22Rv1 (cell line): ENCODE results near the gene EDEM1.

Experiments used
- H3K27ac ChIP-seq: fragments of 450-650 bp; 2 replicates; pipeline ENCODE4 v1.5.1; 2017
- ZFX ChIP-seq: fragments of 450-650 bp; IDR thresholded peaks from 2 replicates; pipeline ENCODE4 v1.6.1; 2017; ENCODE audit warnings: antibody characterized with exemption, borderline replicate concordance
- TF ChIP-seq, protein P1 (sequence below): fragments of 450-650 bp; IDR thresholded peaks from 2 replicates; pipeline ENCODE4 v1.5.1; 2017; ENCODE audit warnings: mild to moderate bottlenecking

Gene EDEM1

GRCh38 chr3:5187156-5187919, at the start of gene EDEM1:
TSS of gene EDEM1 (plus strand) at chr3:5187707. CDS start at chr3:5187806, 99 bp downstream.
- no peak for TF ChIP-seq ZFX
- TF ChIP-seq, protein P1, sequence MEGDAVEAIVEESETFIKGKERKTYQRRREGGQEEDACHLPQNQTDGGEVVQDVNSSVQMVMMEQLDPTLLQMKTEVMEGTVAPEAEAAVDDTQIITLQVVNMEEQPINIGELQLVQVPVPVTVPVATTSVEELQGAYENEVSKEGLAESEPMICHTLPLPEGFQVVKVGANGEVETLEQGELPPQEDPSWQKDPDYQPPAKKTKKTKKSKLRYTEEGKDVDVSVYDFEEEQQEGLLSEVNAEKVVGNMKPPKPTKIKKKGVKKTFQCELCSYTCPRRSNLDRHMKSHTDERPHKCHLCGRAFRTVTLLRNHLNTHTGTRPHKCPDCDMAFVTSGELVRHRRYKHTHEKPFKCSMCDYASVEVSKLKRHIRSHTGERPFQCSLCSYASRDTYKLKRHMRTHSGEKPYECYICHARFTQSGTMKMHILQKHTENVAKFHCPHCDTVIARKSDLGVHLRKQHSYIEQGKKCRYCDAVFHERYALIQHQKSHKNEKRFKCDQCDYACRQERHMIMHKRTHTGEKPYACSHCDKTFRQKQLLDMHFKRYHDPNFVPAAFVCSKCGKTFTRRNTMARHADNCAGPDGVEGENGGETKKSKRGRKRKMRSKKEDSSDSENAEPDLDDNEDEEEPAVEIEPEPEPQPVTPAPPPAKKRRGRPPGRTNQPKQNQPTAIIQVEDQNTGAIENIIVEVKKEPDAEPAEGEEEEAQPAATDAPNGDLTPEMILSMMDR, result no peak
- peak within 1 kb of the TSS; percentile 60 for H3K27ac ChIP-seq

DNA sequence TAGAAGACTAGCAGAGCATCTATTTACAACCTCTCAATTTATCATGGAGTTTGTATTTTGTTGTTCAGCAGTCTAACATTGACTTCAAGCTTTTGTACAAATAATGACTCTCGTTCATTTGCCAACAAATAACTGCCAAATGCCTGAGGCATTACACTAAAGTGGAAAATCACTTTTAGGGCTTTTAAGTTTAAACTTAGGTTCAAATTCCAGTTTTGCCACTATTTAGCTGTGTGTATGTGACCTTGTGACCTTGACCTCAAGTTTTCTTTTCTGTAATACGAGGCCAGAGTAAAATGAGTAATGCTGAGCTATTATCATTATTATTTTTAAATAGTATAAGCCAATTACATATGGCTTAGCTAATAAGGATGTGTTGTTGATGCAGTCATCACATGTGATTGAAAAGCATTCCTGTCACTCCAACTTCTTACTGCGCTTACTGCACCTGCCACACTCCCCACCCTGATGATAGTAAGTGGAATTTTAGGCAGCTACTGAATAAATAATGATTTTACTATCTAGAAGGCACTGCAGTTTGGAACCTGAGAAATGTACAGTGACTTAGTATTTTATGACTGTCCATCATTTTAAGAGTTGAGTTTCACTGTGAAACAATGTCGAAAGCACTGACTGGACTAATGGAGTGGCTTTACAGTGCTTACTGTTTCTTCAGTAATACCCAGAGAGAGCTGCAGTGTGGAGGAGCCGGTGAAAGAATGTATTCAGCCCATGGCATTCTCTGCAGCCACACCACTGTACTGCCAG, 49.1 kb upstream of the EDEM1 start:
- no peak overlapping the region for H3K27ac ChIP-seq
- TF ChIP-seq, protein P1, result no peak
- no peak for TF ChIP-seq ZFX

GRCh38 chr3:5140230-5140621, 47.3 kb upstream of the EDEM1 start:
- TF ChIP-seq ZFX, result no peak
- TF ChIP-seq, protein P1, result no peak
- H3K27ac ChIP-seq, result no peak overlapping the region

DNA sequence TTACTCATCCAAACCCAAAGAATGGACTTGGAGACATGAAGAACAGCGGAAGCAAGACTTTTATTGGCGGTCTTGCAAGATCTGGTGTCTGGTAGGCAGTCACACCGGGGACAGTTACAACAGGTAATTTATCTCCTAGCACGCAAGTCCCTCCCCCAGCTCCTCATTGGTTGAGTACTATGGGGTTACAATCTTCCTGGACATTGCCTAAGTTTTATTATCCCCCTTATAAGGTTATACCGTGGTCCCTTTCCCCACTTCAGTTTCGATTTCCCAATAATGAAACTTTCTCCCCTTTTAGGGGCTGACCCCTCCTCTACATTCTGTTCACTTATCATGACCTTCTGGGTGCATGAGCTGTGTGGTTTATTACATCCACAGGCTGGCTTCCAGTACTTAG, 46.7 kb upstream of the EDEM1 start:
- H3K27ac ChIP-seq, result no peak overlapping the region

DNA sequence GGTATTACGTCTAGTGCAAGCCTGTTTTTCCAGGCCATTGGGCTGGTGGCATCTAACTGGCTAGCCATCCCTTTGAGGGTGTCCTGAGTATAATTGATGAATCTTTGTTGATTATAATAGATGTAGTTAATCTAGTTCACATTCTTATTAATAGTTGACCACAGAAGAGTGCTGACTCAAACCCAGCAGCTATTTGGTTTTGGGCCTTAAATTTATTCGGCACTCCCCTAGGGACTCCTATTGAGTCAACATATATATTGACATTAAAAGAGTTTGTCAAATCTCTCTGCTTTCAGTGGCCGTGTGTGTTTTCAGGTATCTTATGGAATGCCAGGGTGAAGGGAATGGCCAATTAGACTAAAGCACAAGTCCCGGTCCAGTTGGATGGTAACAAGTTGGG, 45.7 kb upstream of the EDEM1 start:
- TF ChIP-seq ZFX, result no peak
- TF ChIP-seq, protein P1, result no peak
- no peak overlapping the region for H3K27ac ChIP-seq

More for the DNA sequence above, 46.7 kb upstream of the EDEM1 start:
- no peak for TF ChIP-seq ZFX
- TF ChIP-seq, protein P1, result no peak

- H3K27ac ChIP-seq, result no peak overlapping the region
- TF ChIP-seq, protein P1, result no peak
- TF ChIP-seq ZFX, result no peak
Measured at GRCh38 chr3:5143464-5143863, 44.0 kb upstream of the EDEM1 start.
